Measurements from ENCODE around the gene FGF18. TPM values are rescaled to one million over a fixed set of nuclear protein-coding genes. Genes with fewer than 3 reads are reported as not detected.

The FGF18 gene
- total and polyA plus RNA-seq, 2 of the 4 experiments (the other 2 are of a cell fraction), result 0.15 TPM; not detected in 1

DNA sequence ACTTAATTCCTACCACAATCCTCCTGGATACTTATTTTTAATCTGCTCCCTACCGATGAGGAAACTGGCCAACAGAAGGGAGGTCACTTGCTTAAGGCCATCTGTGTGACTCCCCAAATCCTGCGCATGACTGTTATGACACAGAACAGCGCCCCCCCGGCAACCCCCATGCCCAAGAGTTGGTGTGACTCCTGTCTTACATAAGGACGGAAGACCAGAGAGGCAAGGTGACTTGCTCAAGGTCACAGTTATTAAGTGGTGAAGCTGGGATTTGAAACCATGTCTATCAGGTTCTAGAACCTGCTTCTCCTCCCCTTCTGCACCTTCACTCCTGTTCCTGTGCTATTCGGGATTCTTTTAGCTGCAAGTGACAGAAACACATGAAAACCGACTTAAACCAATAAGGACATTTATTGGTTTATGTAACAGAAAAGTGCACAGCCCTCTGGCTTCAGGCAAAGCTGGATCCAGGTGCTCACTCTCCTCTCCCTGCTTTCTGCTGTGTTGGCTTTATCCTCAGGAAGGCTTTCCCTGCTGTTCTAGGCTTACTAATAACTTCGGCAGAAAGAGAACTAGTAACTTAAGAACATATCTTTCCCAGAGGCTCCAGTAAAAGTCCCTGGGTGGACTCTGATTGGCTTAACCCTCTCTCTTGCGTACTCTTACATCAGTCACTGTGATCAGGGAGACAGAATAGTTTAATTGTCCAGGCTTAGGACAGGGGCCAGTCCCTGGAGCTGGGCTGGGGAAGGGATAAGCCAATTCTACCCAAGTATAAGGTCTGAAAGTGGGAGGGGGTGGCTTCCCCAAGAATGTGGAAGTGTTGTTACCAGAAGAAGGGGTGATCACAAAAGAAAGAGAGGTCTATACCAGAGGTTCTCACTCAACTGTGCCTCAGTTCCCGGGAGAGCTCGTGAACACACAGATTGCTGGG is 43.7 kb downstream of the FGF18 start:
- ChIA-PET POLR2A (ENCODE audit: unreplicated experiment) (no interaction called here), CTCF (no interaction called here)
- H2AFZ ChIP-seq (replicated peaks; ENCODE audit: low read length, poor library complexity), result no peak overlapping the region
- no peak overlapping the region for H4K5ac ChIP-seq (ENCODE audit: low read depth, low read length)
- BruUV-seq (replicated peaks), result no TSS peak
- H3K36me3 ChIP-seq (ENCODE audit: control insufficient read depth, insufficient read depth, low read length), result no peaks in the 10 kb centered on the region
- H2AK5ac ChIP-seq (ENCODE audit: low read depth, low read length), result no peak overlapping the region
- ATAC-seq (ENCODE audit: low read depth) (no peak), DNase-seq (peak; percentile 13)
- intact Hi-C loops (cut with micrococcal nuclease), result no loop called here
- no peak overlapping the region for H3K27ac ChIP-seq (ENCODE audit: insufficient read depth, low read length)
- no peak overlapping the region for H4K8ac ChIP-seq (ENCODE audit: low read depth in 2 of 2, low read length in 2 of 2)
- no peak overlapping the region for H3K4me2 ChIP-seq (ENCODE audit: low read depth, low read length)
- no peak overlapping the region for H2BK120ac ChIP-seq (ENCODE audit: low read depth, low read length)
- peaks cover 20% of the 10 kb centered on the region; the same call in 1 of the 2 replicates for H3K27me3 ChIP-seq (ENCODE audit: control insufficient read depth, insufficient read depth, low read length)
- no peak overlapping the region for H2BK20ac ChIP-seq (ENCODE audit: low read depth, low read length)
- H3K56ac ChIP-seq (ENCODE audit: extremely low read depth, insufficient read depth, low read length), result no peak overlapping the region
- WGBS, 2 experiments (ENCODE audit: extremely low coverage in 2 of 2, insufficient read length in 1 of 2), result no CpG with 5 or more reads among the region's 11 CpGs
- no peaks in the 10 kb centered on the region for H3K79me1 ChIP-seq (ENCODE audit: low read depth in 1 of 2, low read length in 2 of 2)
- H3K9me1 ChIP-seq (ENCODE audit: insufficient read depth, low read length), result no peaks in the 10 kb centered on the region
- no peak overlapping the region for H3K14ac ChIP-seq (replicated peaks; ENCODE audit: low read depth, low read length)
- H3K4ac ChIP-seq (ENCODE audit: low read depth, low read length), result no peak overlapping the region
- in situ Hi-C loops (cut with MboI; ENCODE audit: low sequenced_read_pairs), result no loop called here
- no peaks in the 10 kb centered on the region for H4K20me1 ChIP-seq (ENCODE audit: insufficient read depth, low read length)
- H2BK5ac ChIP-seq (ENCODE audit: low read depth, low read length, poor library complexity, severe bottlenecking), result no peak overlapping the region
- H3K18ac ChIP-seq (ENCODE audit: low read depth, low read length), result no peak overlapping the region
- no peak overlapping the region for H2BK15ac ChIP-seq (ENCODE audit: low read depth, low read length)
- dilution Hi-C loops (cut with HindIII; ENCODE audit: low sequenced_read_pairs, unreplicated experiment), result no loop called here
- no peaks in the 10 kb centered on the region for H3K9me3 ChIP-seq (ENCODE audit: control insufficient read depth, insufficient read depth, low read length)
- no peak overlapping the region for H3K9ac ChIP-seq (ENCODE audit: low read depth, low read length)
- H3K4me1 ChIP-seq (ENCODE audit: control insufficient read depth, insufficient read depth, low read length), result no peaks in the 10 kb centered on the region
- no peak overlapping the region for H4K91ac ChIP-seq (ENCODE audit: insufficient read depth, low read depth, low read length)
- no peak overlapping the region for H3K23ac ChIP-seq (ENCODE audit: low read depth, low read length)
- no peak overlapping the region for H3K4me3 ChIP-seq (ENCODE audit: insufficient read depth, low read depth, low read length)
- no peak overlapping the region for H2AK9ac ChIP-seq (replicated peaks; ENCODE audit: low read depth, low read length, poor library complexity)
- no peak for TF ChIP-seq SMC3 (IDR thresholded peaks at IDR 0.05; ENCODE audit: low read depth, low read length)
- TF ChIP-seq CEBPB (IDR thresholded peaks at IDR 0.05; ENCODE audit: low read depth, low read length), result no peak
- no peak for TF ChIP-seq MAZ (IDR thresholded peaks at IDR 0.05; ENCODE audit: borderline replicate concordance, low read depth, low read length)
- TF ChIP-seq FOS (IDR thresholded peaks at IDR 0.05; ENCODE audit: low read depth, low read length), result no peak
- TF ChIP-seq RFX5 (IDR thresholded peaks at IDR 0.05; ENCODE audit: low read depth, low read length), result no peak
- TF ChIP-seq NFE2L2 (IDR thresholded peaks at IDR 0.05; ENCODE audit: low read depth, low read length), result no peak
- TF ChIP-seq MAFK (IDR thresholded peaks at IDR 0.05; ENCODE audit: low read depth, low read length), result no peak
- no peak for TF ChIP-seq BHLHE40 (IDR thresholded peaks at IDR 0.05; ENCODE audit: low read depth, low read length)
- no peak for TF ChIP-seq CHD1 (IDR thresholded peaks at IDR 0.05; ENCODE audit: low read depth, low read length)
- TF ChIP-seq, protein P1, sequence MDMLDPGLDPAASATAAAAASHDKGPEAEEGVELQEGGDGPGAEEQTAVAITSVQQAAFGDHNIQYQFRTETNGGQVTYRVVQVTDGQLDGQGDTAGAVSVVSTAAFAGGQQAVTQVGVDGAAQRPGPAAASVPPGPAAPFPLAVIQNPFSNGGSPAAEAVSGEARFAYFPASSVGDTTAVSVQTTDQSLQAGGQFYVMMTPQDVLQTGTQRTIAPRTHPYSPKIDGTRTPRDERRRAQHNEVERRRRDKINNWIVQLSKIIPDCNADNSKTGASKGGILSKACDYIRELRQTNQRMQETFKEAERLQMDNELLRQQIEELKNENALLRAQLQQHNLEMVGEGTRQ (IDR thresholded peaks at IDR 0.05; ENCODE audit: low read depth, low read length), result no peak
- no peak for TF ChIP-seq RAD21 (IDR thresholded peaks at IDR 0.05; ENCODE audit: low read length)
- no peak for TF ChIP-seq CTCF (conservative IDR thresholded peaks at IDR 0.05; ENCODE audit: low read depth, low read length)
- TF ChIP-seq, protein P2, sequence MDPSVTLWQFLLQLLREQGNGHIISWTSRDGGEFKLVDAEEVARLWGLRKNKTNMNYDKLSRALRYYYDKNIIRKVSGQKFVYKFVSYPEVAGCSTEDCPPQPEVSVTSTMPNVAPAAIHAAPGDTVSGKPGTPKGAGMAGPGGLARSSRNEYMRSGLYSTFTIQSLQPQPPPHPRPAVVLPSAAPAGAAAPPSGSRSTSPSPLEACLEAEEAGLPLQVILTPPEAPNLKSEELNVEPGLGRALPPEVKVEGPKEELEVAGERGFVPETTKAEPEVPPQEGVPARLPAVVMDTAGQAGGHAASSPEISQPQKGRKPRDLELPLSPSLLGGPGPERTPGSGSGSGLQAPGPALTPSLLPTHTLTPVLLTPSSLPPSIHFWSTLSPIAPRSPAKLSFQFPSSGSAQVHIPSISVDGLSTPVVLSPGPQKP (IDR thresholded peaks at IDR 0.05; ENCODE audit: borderline replicate concordance, low read depth, low read length), result no peak
- no peak for TF ChIP-seq POLR2A (IDR thresholded peaks at IDR 0.05; ENCODE audit: low read depth, low read length)
- TF ChIP-seq MXI1 (IDR thresholded peaks at IDR 0.05; ENCODE audit: borderline replicate concordance, low read depth, low read length), result no peak
